Osteocyte (in vitro differentiated cells): Measurements from ENCODE around the gene CCDC106. TPM values are rescaled to one million over a fixed set of nuclear protein-coding genes. Genes with fewer than 3 reads are reported as not detected.

Experiments
- DNase-seq: peaks from one replicate; pipeline ENCODE4 v3.0.0; 2021; ENCODE audit warnings: mixed read lengths; ENCODE audit not compliant: unreplicated experiment; ENCODE audit errors: extremely low spot score
- H3K27ac Mint-ChIP-seq: one replicate; pipeline ENCODE4 v1.8.0; 2021; ENCODE audit warnings: mild to moderate bottlenecking, mixed read lengths; ENCODE audit not compliant: unreplicated experiment
- H3K27me3 Mint-ChIP-seq: one replicate; pipeline ENCODE4 v1.8.0; 2021; ENCODE audit warnings: mixed read lengths; ENCODE audit not compliant: unreplicated experiment
- H3K36me3 Mint-ChIP-seq: one replicate; pipeline ENCODE4 v1.8.0; 2021; ENCODE audit warnings: mixed read lengths; ENCODE audit not compliant: unreplicated experiment
- H3K4me1 Mint-ChIP-seq: one replicate; pipeline ENCODE4 v1.8.0; 2021; ENCODE audit warnings: mixed read lengths; ENCODE audit not compliant: unreplicated experiment
- H3K4me3 Mint-ChIP-seq: one replicate; pipeline ENCODE4 v1.8.0; 2021; ENCODE audit warnings: mild to moderate bottlenecking, moderate library complexity, mixed read lengths; ENCODE audit not compliant: unreplicated experiment
- H3K9me3 Mint-ChIP-seq: one replicate; pipeline ENCODE4 v1.8.0; 2021; ENCODE audit warnings: mixed read lengths; ENCODE audit not compliant: unreplicated experiment
- CTCF ChIP-seq: fragments of 200-600 bp; sonication (generic); IDR thresholded peaks from 2 replicates; pipeline ENCODE4 v1.5.0; 2021; ENCODE audit warnings: antibody characterized with exemption, mild to moderate bottlenecking, moderate library complexity
- total RNA-seq: library from RNA; stranded (reverse); gene quantifications from 2 replicates; pipeline ENCODE4 v1.2.1, GENCODE V29; 2021

The CCDC106 gene
- total RNA-seq, 1 donor from 2014 or later, result 25.9 TPM

GRCh38 chr19:55658846-55659459 is 10.9 kb downstream of the CCDC106 start:
- H3K4me3 Mint-ChIP-seq, result no peak overlapping the region
- H3K9me3 Mint-ChIP-seq, result no peaks in the 10 kb centered on the region
- H3K27me3 Mint-ChIP-seq, result no peaks in the 10 kb centered on the region
- DNase-seq, result no peak
- peaks cover 32% of the 10 kb centered on the region for H3K4me1 Mint-ChIP-seq
- H3K36me3 Mint-ChIP-seq, result peaks cover 21% of the 10 kb centered on the region
- no peak for TF ChIP-seq CTCF
- no peak overlapping the region for H3K27ac Mint-ChIP-seq

- no peak for DNase-seq
- TF ChIP-seq CTCF, result no peak
- Mint-ChIP-seq H3K4me3 (no peak overlapping the region), H3K36me3 (peaks cover 27% of the 10 kb centered on the region), H3K4me1 (peaks cover 32% of the 10 kb centered on the region), H3K27ac (no peak overlapping the region), H3K9me3 (no peaks in the 10 kb centered on the region), H3K27me3 (no peaks in the 10 kb centered on the region)
Measured at GRCh38 chr19:55659822-55660221, 11.8 kb downstream of the CCDC106 start.

GRCh38 chr19:55660404-55660803 is 12.4 kb downstream of the CCDC106 start:
- Mint-ChIP-seq H3K4me1 (peaks cover 32% of the 10 kb centered on the region), H3K27me3 (no peaks in the 10 kb centered on the region), H3K36me3 (peaks cover 27% of the 10 kb centered on the region), H3K27ac (no peak overlapping the region), H3K9me3 (no peaks in the 10 kb centered on the region), H3K4me3 (no peak overlapping the region)
- DNase-seq, result no peak
- TF ChIP-seq CTCF, result no peak

GRCh38 chr19:55660991-55661390 is 13.0 kb downstream of the CCDC106 start:
- peaks cover 27% of the 10 kb centered on the region for H3K36me3 Mint-ChIP-seq
- H3K27ac Mint-ChIP-seq, result no peak overlapping the region
- TF ChIP-seq CTCF, result no peak
- H3K4me1 Mint-ChIP-seq, result peaks cover 29% of the 10 kb centered on the region
- no peaks in the 10 kb centered on the region for H3K9me3 Mint-ChIP-seq
- no peak for DNase-seq
- H3K4me3 Mint-ChIP-seq, result no peak overlapping the region
- H3K27me3 Mint-ChIP-seq, result no peaks in the 10 kb centered on the region

- H3K9me3 Mint-ChIP-seq, result no peaks in the 10 kb centered on the region
- H3K36me3 Mint-ChIP-seq, result peaks cover 32% of the 10 kb centered on the region
Measured at GRCh38 chr19:55661826-55662225, 13.8 kb downstream of the CCDC106 start.

More at GRCh38 chr19:55661826-55662225, 13.8 kb downstream of the CCDC106 start:
- no peak for TF ChIP-seq CTCF
- DNase-seq, result no peak
- no peak overlapping the region for H3K4me3 Mint-ChIP-seq
- no peaks in the 10 kb centered on the region for H3K27me3 Mint-ChIP-seq
- H3K4me1 Mint-ChIP-seq, result peaks cover 20% of the 10 kb centered on the region
- H3K27ac Mint-ChIP-seq, result no peak overlapping the region
